Measurements from ENCODE around the gene GPR68.

DNA sequence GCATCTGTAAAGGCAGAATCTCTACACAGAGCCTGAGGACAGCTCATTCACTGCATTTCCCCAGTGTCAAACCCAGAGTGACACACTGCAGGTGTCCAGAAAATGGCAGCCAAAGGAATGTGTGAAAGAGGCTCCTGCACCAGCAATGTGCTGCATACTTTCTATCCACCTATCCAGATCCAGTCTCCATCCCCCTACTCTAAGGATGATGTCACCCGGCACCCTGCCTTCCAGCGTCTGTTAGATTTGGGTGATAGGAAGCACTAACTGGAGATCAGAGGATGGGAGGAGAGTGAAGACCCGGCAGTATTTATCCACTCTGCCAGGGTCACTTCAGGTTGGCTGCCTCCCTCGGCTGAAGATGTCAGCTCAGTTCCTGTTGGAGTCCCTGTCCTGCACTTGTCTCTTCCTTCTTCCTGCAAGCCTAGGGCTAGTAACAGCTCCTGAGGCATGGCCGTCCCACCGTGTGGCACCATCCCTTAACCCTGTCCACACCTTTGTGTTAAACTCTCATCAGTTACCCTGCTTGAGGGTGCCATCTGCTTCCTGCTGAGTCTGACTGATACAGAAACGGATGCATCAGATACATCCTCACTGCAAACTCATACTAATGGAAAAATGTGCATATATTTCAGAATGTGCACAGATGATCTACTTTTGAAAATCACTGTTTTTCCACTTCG, 13.0 kb upstream of the GPR68 start:
- TF ChIP-seq CTCF (conservative IDR thresholded peaks at IDR 0.05; ENCODE audit: low read depth, low read length) (no peak), RCOR1 (IDR thresholded peaks at IDR 0.05; ENCODE audit: insufficient replicate concordance, low read length) (no peak), POLR2A (IDR thresholded peaks at IDR 0.05; ENCODE audit: low read depth, low read length) (no peak), CEBPB (IDR thresholded peaks at IDR 0.05; ENCODE audit: low read depth, low read length) (no peak), MXI1 (IDR thresholded peaks at IDR 0.05; ENCODE audit: borderline replicate concordance, low read depth, low read length) (no peak), SMC3 (IDR thresholded peaks at IDR 0.05; ENCODE audit: low read depth, low read length) (no peak), BHLHE40 (IDR thresholded peaks at IDR 0.05; ENCODE audit: low read depth, low read length) (no peak), MAFK (IDR thresholded peaks at IDR 0.05; ENCODE audit: low read depth, low read length) (no peak), RFX5 (IDR thresholded peaks at IDR 0.05; ENCODE audit: low read depth, low read length) (no peak), RAD21 (IDR thresholded peaks at IDR 0.05; ENCODE audit: low read length) (no peak), ELK1 (IDR thresholded peaks at IDR 0.05; ENCODE audit: borderline replicate concordance, low read depth, low read length) (no peak), MAZ (IDR thresholded peaks at IDR 0.05; ENCODE audit: borderline replicate concordance, low read depth, low read length) (no peak)
- TF ChIP-seq, protein P1, sequence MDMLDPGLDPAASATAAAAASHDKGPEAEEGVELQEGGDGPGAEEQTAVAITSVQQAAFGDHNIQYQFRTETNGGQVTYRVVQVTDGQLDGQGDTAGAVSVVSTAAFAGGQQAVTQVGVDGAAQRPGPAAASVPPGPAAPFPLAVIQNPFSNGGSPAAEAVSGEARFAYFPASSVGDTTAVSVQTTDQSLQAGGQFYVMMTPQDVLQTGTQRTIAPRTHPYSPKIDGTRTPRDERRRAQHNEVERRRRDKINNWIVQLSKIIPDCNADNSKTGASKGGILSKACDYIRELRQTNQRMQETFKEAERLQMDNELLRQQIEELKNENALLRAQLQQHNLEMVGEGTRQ (IDR thresholded peaks at IDR 0.05; ENCODE audit: low read depth, low read length), result no peak

Data from IMR-90 (cell line).